Mucosa of rectum (tissue), 2 donors: ENCODE data around the gene MESD.
A peak's percentile ranks its signal among the peaks of the same experiment; 100 is the strongest.

Experiments used
- H3K27ac ChIP-seq, 2 donors: one replicate each; pipeline ENCODE4 v1.7.0; 2013; ENCODE audit warnings: inconsistent platforms in 2 of 2, low read depth in 2 of 2, low read length in 2 of 2
- H3K27me3 ChIP-seq, 2 donors: one replicate each; pipeline ENCODE4 v1.7.0; 2013; ENCODE audit warnings: low read length in 2 of 2; ENCODE audit not compliant: control insufficient read depth in 2 of 2, insufficient read depth in 2 of 2
- H3K36me3 ChIP-seq, 2 donors: one replicate each; pipeline ENCODE4 v1.7.0; 2013; ENCODE audit warnings: low read length in 2 of 2; ENCODE audit not compliant: control insufficient read depth in 2 of 2, insufficient read depth in 2 of 2
- H3K4me1 ChIP-seq, 2 donors: one replicate each; pipeline ENCODE4 v1.7.0; 2013; ENCODE audit warnings: low read length in 2 of 2, mild to moderate bottlenecking in 1 of 2; ENCODE audit not compliant: control insufficient read depth in 2 of 2, insufficient read depth in 2 of 2
- H3K4me3 ChIP-seq, 2 donors: one replicate each; pipeline ENCODE4 v1.7.0; 2013; ENCODE audit warnings: low read length in 2 of 2
- H3K9ac ChIP-seq, 2 donors: one replicate each; pipeline ENCODE4 v1.7.0; 2013; ENCODE audit warnings: low read length in 2 of 2, low read depth in 1 of 2, mild to moderate bottlenecking in 1 of 2
- H3K9me3 ChIP-seq, 2 donors: one replicate each; pipeline ENCODE4 v1.7.0; 2013; ENCODE audit warnings: low read length in 2 of 2; ENCODE audit not compliant: control insufficient read depth in 2 of 2
- donor health status: healthy.
- donor health status: Normal muscosa, but diverticular disease.

The MESD gene

DNA sequence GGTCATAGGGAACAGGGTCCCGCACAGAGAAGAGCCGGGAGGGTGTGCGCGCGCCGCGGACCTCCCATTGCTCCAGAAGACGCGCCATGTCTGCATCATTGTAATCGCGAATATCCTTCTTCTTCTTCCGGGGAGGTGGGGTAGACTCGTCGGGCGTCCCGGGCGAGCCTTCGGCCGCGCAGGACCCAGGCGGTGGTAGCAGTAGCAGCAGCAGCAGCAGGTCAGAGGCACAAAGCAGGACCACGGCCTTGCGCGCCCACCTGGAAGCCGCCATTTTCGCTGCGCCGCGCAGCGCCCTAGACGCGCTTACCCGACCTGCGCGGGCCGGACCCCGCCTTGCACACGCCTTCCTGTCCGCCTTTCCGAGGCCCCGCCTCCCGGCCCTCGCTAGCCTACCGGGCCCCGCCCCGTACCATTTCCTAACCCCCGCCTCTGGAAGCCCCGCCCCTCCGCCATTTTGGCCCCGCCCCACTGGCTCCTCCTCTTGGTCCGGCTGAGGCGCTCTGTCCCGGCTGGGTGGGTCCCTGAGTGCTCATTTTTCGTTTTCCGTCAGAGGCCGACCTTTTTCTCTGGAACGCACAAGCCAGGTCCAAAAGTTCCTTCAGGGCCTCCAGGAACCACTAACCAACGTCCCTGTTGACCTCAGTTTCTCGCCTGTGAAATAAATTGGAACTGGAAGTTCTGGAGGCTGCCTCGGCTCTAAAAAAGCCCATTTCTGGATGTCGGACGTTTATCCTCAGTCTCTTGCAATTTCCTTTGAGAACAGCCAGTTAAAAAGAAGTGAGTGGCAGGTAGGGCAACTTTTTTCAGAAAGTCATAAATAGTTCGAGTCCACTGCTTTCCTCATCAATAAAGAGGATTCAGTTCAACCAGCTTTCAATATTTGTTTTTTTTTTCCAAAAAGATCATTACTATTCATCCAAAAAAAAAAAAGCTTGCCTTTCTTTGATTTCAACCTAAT, at the start of gene MESD:
Gene MESD, minus strand, starts transcription at position 302 of the 961 bp plus-strand sequence. Its CDS starts 28 bp downstream, at position 274.
- Histone ChIP-seq H3K27me3 (no peaks in the 10 kb centered on the region), H3K4me1 (peaks cover 18 to 29% of the 10 kb centered on the region in 2 donors), H3K4me3 (peak within 1 kb of the TSS; percentile 93 to 99), H3K9ac (peak within 1 kb of the TSS; percentile 86 to 96), H3K27ac (peak within 1 kb of the TSS; percentile 90 to 94), H3K36me3 (no peaks in the 10 kb centered on the region), H3K9me3 (no peaks in the 10 kb centered on the region)

DNA sequence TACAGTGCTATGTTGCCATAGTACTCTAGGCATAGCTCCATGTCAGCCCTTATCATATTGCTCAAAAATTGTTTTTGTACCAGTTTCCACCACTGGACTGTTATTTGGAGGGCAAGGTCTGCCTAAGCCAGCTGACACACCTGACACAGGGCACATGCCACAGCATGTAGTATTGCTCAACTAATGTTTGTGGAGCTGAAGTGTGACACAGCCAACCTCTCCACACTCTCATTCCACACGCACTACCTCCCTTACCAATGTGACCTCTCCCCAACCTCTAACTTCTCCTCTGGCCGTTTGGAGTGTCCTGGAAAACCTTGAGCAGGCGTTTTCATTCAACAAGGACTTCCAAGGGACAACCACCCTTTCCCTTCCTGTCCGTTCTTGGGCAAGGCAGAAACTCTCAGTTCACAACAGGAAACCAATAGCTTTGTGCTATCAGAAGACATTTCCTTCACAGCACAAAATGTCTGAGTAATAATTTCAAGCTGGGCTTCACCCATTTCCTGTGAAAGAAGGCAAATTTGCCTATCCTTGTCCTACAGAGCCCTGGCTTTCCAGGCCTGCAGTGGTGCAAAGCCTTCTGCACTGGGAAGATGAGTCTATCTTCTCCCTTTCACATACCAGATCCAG, 49.5 kb upstream of the MESD start:
- Histone ChIP-seq H3K27me3 (no peaks in the 10 kb centered on the region), H3K9me3 (no peaks in the 10 kb centered on the region), H3K9ac (no peak overlapping the region), H3K27ac (no peak overlapping the region), H3K36me3 (no peaks in the 10 kb centered on the region), H3K4me1 (no peaks in the 10 kb centered on the region), H3K4me3 (no peak overlapping the region)

DNA sequence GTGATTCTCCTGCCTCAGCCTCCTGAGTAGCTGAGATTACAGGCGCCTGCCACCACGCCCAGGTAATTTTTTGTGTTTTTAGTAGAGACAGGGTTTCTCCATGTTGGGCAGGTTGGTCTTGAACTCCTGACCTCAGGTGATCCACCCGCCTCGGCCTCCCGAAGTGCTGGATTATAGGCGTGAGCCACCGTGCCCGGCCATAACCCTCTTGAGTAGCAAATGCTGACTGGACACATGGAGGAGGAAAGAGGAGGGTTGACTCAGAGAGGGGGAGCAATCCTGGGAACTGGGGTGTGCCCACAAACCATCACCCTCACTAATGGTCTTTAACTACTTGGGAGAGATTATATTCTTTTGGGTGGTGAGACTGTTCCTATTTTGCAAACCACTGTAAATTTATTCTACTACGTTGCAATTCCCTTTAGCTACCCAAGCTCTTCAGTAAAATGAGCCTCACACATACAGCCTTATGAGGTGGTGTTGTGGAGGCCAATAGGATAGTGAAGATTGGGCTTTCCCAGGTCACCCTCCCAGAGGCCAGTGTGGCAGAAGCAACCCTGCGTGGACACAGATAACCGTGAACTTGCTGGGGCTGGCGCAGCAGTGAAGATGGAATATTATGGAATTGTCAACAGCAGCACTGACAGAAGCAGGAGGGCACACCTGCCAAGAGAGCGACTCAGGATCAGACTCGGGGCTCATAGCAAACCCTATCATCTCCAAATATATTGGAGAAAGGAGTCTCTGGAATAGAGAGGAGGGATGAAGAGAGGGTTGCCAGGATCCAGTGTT, 48.5 kb upstream of the MESD start:
- Histone ChIP-seq H3K4me1 (no peaks in the 10 kb centered on the region), H3K27ac (no peak overlapping the region), H3K4me3 (no peak overlapping the region), H3K36me3 (no peaks in the 10 kb centered on the region), H3K27me3 (no peaks in the 10 kb centered on the region), H3K9ac (no peak overlapping the region), H3K9me3 (no peaks in the 10 kb centered on the region)

DNA sequence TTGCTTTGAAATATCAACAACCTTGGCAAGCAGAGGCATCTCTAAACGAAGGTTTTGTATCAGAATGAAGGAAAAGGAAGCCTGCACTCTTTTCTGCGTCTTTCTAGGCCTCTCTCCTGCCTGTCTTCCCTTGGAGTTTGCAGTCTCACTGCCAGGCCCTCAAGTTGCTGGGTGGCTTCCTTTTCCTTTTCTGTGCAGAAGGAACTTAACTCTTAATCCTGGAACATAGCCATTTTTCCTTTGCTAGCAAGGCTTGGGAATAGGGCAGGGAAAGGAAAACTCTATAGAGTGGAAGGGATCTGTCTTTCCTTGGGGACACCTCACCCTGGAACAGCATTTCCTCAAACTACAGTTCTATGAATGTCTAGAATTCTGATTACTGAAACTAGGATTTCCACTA, 43.9 kb upstream of the MESD start:
- H3K9me3 ChIP-seq, result no peaks in the 10 kb centered on the region
- H3K9ac ChIP-seq, result no peak overlapping the region
- H3K27ac ChIP-seq, result no peak overlapping the region
- H3K4me3 ChIP-seq, result no peak overlapping the region
- no peaks in the 10 kb centered on the region for H3K4me1 ChIP-seq
- no peaks in the 10 kb centered on the region for H3K36me3 ChIP-seq
- H3K27me3 ChIP-seq, result no peaks in the 10 kb centered on the region

DNA sequence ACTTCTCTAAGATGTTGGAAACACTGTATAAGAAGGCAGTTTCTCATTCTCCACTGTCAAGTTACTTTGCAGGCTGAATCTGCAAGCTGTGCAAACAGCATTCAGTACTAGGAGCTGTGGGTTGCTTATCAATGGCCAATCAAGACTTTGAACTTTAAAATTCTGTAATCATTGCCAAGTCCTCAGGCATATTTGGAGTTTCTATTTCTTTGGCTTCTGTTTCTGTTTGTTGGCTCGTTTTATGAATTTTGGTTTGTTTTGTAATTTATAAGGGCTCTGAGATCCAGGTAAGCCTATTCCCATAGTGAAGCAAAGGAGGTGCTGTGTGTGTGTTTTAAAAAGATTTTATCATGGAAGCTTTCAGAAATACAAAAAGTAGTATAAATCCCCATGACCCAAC, 43.2 kb upstream of the MESD start:
- H3K9ac ChIP-seq, result no peak overlapping the region
- H3K4me3 ChIP-seq, result no peak overlapping the region
- H3K36me3 ChIP-seq, result no peaks in the 10 kb centered on the region
- H3K27me3 ChIP-seq, result no peaks in the 10 kb centered on the region
- no peak overlapping the region for H3K27ac ChIP-seq
- no peaks in the 10 kb centered on the region for H3K9me3 ChIP-seq
- no peaks in the 10 kb centered on the region for H3K4me1 ChIP-seq

DNA sequence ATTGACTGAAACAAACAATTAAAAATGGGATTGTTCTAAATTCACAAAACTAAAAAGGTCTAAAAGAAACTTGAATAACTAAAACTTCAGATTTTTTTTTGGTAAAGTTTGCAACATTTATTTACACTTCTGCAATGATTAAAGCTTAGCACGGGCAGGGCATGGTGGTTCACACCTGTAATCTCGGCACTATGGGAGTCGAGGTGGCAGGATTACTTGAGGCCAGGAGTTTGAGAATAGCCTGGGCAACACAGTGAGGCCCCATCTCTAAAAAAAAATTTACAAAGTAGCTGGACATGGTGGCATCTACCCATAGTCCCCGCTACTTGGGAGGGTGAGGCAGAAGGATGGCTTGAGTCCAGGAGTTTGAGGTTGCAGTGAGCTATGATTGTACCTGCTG, 42.7 kb upstream of the MESD start:
- no peaks in the 10 kb centered on the region for H3K36me3 ChIP-seq
- H3K27me3 ChIP-seq, result no peaks in the 10 kb centered on the region
- H3K4me1 ChIP-seq, result no peaks in the 10 kb centered on the region
- H3K27ac ChIP-seq, result no peak overlapping the region
- H3K9me3 ChIP-seq, result no peaks in the 10 kb centered on the region
- no peak overlapping the region for H3K9ac ChIP-seq
- no peak overlapping the region for H3K4me3 ChIP-seq

DNA sequence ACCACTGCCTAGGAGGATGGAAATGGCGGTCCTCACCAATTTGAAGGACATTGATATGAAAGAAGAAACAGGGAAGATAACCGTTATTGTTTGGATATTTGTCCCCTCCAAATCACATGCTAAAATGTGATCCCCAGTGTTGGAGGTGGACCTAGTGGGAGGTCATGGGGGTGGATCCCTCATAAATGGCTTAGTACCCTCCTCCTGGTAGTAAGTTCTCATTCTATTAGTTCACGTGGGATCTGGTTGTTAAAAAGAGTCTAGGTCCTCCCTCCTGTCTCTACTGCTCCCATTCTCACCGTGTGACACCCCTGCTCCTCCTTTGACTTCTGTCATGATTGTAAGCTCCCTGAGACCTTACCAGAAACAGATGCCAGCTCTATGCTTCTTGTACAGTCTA, 41.6 kb upstream of the MESD start:
- no peaks in the 10 kb centered on the region for H3K4me1 ChIP-seq
- H3K27me3 ChIP-seq, result no peaks in the 10 kb centered on the region
- H3K9ac ChIP-seq, result no peak overlapping the region
- H3K4me3 ChIP-seq, result no peak overlapping the region
- H3K27ac ChIP-seq, result no peak overlapping the region
- H3K36me3 ChIP-seq, result no peaks in the 10 kb centered on the region
- no peaks in the 10 kb centered on the region for H3K9me3 ChIP-seq

DNA sequence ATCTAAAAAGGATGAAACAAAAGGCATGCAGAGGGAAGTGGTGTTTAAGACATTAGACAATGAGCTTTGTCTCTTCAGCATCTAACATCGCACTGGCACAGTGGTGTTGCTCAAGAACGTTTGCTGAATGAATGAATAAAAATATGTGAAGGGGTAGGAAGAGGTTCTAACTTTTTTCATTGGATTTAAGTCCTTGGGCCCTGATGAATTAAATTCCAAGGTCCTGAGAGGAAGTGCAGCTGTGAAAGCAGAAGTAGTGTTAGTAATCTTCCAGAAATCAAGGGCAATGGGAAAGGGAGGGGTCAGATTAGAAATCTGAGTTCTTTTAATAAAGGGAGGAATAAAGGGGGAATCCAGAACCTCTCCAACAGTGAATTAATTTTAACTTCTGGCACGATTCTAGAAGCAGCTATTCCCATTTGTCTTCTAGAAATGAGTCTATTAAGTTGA, 40.7 kb upstream of the MESD start:
- no peak overlapping the region for H3K9ac ChIP-seq
- H3K4me3 ChIP-seq, result no peak overlapping the region
- H3K4me1 ChIP-seq, result no peaks in the 10 kb centered on the region
- no peak overlapping the region for H3K27ac ChIP-seq
- H3K36me3 ChIP-seq, result no peaks in the 10 kb centered on the region
- H3K27me3 ChIP-seq, result no peaks in the 10 kb centered on the region
- H3K9me3 ChIP-seq, result no peaks in the 10 kb centered on the region

DNA sequence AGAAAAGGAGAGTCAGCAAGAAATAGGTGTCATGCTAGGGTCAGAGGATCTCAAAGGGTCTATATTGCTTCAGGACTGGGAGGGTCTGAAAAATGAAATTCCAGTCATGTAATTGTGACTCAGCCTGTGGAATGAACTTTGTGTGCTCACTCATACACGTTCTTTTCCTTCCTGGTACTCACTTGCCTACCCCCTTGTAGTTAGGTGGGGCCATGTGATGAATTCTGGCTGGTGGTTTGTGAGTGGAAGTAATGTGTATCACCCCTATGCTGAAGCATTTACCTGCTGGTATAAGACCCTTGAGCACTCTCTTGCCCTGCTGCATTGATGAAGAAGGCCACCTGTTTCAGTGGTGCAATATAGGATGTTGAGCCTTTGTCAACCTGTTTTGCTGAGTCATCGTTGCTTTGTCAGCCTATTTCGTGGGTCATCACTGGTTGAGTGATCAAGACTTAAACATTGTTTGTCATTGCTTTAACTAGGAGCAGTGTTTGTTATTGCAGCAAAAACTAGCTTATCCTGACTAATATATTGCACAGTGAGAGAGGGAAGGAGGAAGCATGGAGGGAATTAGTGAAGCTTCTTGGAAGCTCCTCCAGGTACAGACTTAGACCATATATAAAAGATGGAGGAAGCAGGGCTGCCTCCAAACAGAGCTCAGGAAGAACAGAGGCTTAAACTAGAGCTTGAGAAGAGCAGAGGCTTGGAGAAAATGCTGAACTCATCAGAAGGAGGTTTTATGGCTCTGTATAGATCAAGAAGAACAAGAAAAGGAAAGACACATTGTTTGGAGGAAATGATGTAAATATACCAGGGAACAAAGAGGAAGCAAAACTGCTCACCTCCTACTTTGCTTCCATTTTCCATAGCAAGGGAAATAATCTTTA, 40.0 kb upstream of the MESD start:
- Histone ChIP-seq H3K9ac (no peak overlapping the region), H3K27me3 (no peaks in the 10 kb centered on the region), H3K4me3 (no peak overlapping the region), H3K36me3 (no peaks in the 10 kb centered on the region), H3K27ac (no peak overlapping the region), H3K9me3 (no peaks in the 10 kb centered on the region), H3K4me1 (no peaks in the 10 kb centered on the region)
